GM10266 (cell line): Measurements from ENCODE around the gene DYNLRB1.

Source experiments
- DNase-seq: peaks from one replicate; pipeline ENCODE4 v3.0.0; 2012; ENCODE audit errors: extremely low spot score
- TF ChIP-seq, protein P1 (sequence below): IDR thresholded peaks from 2 replicates; pipeline ENCODE4 v1.5.1; 2012; ENCODE audit warnings: mild to moderate bottlenecking, low read depth; ENCODE audit not compliant: control insufficient read depth, insufficient read depth; ENCODE audit errors: missing control alignments

DYNLRB1 gene

DNA sequence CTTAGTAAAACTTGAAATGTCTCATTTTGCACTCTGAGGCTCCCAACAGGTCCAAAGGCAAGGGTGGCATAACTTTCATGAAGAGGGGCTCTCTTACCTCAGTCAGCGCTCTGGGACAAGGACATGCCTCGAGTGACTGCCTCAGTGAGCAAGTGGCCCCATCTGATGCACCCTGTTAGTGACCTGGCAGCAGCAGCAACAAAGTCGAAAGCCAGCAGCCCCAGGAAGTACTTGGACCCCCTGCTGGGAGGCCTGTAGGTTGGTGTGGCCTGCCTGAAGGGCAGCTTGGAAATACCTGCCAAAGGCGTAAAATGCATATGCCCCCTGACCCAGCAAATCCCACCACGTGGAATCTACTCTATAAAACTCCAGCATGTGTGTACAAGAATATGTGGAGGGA is 55.5 kb downstream of the DYNLRB1 start:
- TF ChIP-seq, protein P1, sequence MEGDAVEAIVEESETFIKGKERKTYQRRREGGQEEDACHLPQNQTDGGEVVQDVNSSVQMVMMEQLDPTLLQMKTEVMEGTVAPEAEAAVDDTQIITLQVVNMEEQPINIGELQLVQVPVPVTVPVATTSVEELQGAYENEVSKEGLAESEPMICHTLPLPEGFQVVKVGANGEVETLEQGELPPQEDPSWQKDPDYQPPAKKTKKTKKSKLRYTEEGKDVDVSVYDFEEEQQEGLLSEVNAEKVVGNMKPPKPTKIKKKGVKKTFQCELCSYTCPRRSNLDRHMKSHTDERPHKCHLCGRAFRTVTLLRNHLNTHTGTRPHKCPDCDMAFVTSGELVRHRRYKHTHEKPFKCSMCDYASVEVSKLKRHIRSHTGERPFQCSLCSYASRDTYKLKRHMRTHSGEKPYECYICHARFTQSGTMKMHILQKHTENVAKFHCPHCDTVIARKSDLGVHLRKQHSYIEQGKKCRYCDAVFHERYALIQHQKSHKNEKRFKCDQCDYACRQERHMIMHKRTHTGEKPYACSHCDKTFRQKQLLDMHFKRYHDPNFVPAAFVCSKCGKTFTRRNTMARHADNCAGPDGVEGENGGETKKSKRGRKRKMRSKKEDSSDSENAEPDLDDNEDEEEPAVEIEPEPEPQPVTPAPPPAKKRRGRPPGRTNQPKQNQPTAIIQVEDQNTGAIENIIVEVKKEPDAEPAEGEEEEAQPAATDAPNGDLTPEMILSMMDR, result no peak
- DNase-seq, result no peak

- TF ChIP-seq, protein P1, result no peak
- no peak for DNase-seq
Observed at GRCh38 chr20:34573541-34574300, 57.5 kb downstream of the DYNLRB1 start.

DNA sequence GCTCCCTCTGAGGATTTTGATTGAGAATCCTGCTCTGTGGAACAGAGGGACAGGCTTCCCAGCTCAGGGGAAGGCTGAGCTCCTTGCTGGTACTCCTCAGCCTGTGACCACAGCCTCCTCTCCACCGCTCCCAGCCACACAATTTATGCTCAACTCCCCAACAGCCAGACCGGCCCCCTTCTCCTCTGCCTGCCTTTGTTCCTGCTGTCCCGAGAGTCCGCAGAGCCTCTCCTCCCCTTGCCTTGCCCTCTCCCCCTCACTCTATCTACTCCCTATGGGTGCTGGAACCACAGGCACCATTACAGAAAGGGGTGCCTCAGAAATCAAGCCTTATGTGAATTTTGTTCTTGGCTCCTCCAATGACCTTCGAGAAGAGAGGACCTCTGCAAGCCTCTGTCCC is 58.2 kb downstream of the DYNLRB1 start:
- no peak for DNase-seq
- TF ChIP-seq, protein P1, result no peak

GRCh38 chr20:34574861-34575260 is 58.6 kb downstream of the DYNLRB1 start:
- TF ChIP-seq, protein P1, result no peak
- DNase-seq, result no peak

DNA sequence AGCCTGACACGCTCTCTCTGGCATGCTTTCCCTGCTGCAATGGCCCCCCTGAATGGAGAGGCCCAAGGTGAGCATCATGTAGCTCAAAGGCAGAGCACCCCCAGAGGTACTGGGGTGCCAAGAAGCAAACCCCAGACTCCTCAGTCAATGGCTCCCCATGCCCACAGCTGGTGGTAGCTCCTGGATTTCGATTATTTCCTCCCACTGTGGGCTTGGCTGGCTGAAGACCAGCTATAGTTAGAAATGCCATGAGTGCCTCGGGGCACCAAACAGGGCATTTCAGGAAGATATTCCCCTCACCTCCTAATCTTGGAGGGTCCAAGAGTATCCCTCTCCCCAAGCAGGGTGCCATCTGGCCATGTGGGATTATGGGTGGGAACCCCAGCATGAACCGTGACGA is 59.0 kb downstream of the DYNLRB1 start:
- TF ChIP-seq, protein P1, result no peak
- no peak for DNase-seq

DNA sequence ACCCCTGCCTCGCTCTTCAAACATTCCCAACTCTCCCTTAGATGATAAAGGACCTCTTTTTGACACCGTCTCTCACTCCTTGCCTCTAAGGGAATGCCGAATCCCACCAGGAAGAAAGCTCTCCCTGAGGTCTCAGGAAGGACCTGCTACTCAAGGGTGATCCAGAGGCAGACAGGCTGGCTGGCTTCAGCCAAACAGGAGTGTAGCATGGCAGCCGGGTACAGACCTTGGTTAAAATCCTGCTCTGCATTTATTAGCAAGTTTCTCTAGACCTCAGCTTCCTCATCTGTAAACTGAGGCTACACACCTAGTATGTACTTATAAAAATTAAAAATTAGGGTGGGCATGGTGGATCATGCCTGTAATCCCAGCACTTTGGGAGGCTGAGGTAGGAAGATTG is 59.5 kb downstream of the DYNLRB1 start:
- DNase-seq, result no peak
- TF ChIP-seq, protein P1, result no peak

GRCh38 chr20:34577061-34577460 is 60.8 kb downstream of the DYNLRB1 start:
- TF ChIP-seq, protein P1, result no peak
- DNase-seq, result no peak
